PC-9 (cell line): ENCODE data around the gene ECM2. TPM values are rescaled to one million over a fixed set of nuclear protein-coding genes. Genes with fewer than 3 reads are reported as not detected.

ENCODE experiments used
- BruUV-seq: library from RNA; stranded (reverse); fragments of 400-500 nt; replicated peaks from 2 replicates; lab custom pipeline; 2021; lab: Mats Ljungman, UMichigan
- CTCF ChIA-PET: fragments of 300-600 bp; sonication (Branson Sonifier 250); formaldehyde crosslinking; loops from one replicate; lab custom pipeline; 2022; ENCODE audit warnings: antibody characterized with exemption; lab: Charles Lee
- POLR2A ChIA-PET: fragments of 300-600 bp; sonication (Branson Sonifier 250); formaldehyde crosslinking; loops from one replicate; lab custom pipeline; 2022; ENCODE audit warnings: antibody characterized with exemption; ENCODE audit not compliant: unreplicated experiment; lab: Charles Lee
- DNase-seq, 2 experiments: peaks; one replicate each; pipeline versions ENCODE4 v3.0.0 to v3.0.0-alpha.2; 2015 to 2022; ENCODE audit warnings: mixed read lengths in 1 of 2
- H2AFZ ChIP-seq: fragments of 200-600 bp; sonication (generic); 2 replicates; pipeline ENCODE4 v1.8.1; 2017; ENCODE audit warnings: antibody characterized with exemption
- H3F3A ChIP-seq: fragments of 200-600 bp; sonication (generic); 2 replicates; pipeline ENCODE4 v1.8.1; 2017; ENCODE audit warnings: antibody characterized with exemption, mild to moderate bottlenecking, low read depth; ENCODE audit not compliant: insufficient read depth
- H3K27ac ChIP-seq: fragments of 200-600 bp; sonication (generic); 2 replicates; pipeline ENCODE4 v1.6.1; 2016; ENCODE audit warnings: mixed run types
- H3K27me3 ChIP-seq: fragments of 200-600 bp; sonication (generic); 2 replicates; pipeline ENCODE4 v1.6.1; 2016; ENCODE audit warnings: low read depth, mixed run types; ENCODE audit not compliant: insufficient read depth
- H3K36me3 ChIP-seq: fragments of 200-600 bp; sonication (generic); 2 replicates; pipeline ENCODE4 v1.6.1; 2016; ENCODE audit warnings: low read depth, mixed run types
- H3K4me1 ChIP-seq: fragments of 200-600 bp; sonication (generic); replicated peaks from 2 replicates; pipeline ENCODE4 v1.6.1; 2016; ENCODE audit warnings: mixed run types; ENCODE audit not compliant: insufficient read depth
- H3K4me2 ChIP-seq: fragments of 200-600 bp; sonication (generic); 2 replicates; pipeline ENCODE4 v1.6.1; 2017; ENCODE audit warnings: mixed run types
- H3K4me3 ChIP-seq: fragments of 200-600 bp; sonication (generic); 2 replicates; pipeline ENCODE4 v1.6.1; 2016; ENCODE audit warnings: mixed run types
- H3K79me2 ChIP-seq: fragments of 200-600 bp; sonication (generic); 2 replicates; pipeline ENCODE4 v1.6.1; 2017; ENCODE audit warnings: low read depth, mixed run types
- H3K9me2 ChIP-seq: fragments of 200-600 bp; sonication (generic); 2 replicates; pipeline ENCODE4 v1.8.1; 2017; ENCODE audit warnings: mild to moderate bottlenecking; ENCODE audit not compliant: insufficient read depth
- H3K9me3 ChIP-seq: fragments of 200-600 bp; sonication (generic); 2 replicates; pipeline ENCODE4 v1.8.1; 2016; ENCODE audit warnings: low read depth; ENCODE audit not compliant: insufficient read depth
- H4K20me1 ChIP-seq: fragments of 200-600 bp; sonication (generic); 2 replicates; pipeline ENCODE4 v1.8.1; 2017; ENCODE audit not compliant: insufficient read depth
- EZH2 ChIP-seq: fragments of 200-600 bp; sonication (generic); IDR thresholded peaks from 2 replicates; pipeline ENCODE4 v1.8.0; 2017; ENCODE audit warnings: antibody characterized with exemption, low read depth
- intact Hi-C: fragments of 100-400 bp; cut with micrococcal nuclease; formaldehyde crosslinking; loops from one replicate; pipeline ENCODE4 v1.10.0; 2022; ENCODE audit not compliant: unreplicated experiment
- total RNA-seq: library from RNA; stranded (reverse); gene quantifications from 2 replicates; pipeline ENCODE4 v1.2.3, GENCODE V29; 2021
- TF ChIP-seq, protein P1 (sequence below): fragments of 200-600 bp; sonication (generic); conservative IDR thresholded peaks from 2 replicates; pipeline ENCODE4 v1.6.1; 2017; ENCODE audit warnings: mixed run types, antibody characterized with exemption, mild to moderate bottlenecking, moderate library complexity

Gene ECM2
- total RNA-seq, 1 experiment from 2014 or later = 3.1 TPM

GRCh38 chr9:92501671-92502393 lies 34.0 kb downstream of the ECM2 start:
- ChIA-PET POLR2A (no interaction called here), CTCF (interaction anchor here (0.5 to 0.6 kb wide), 6 partner anchors 28 to 620 kb away, joined by 3 to 11 read pairs (median 6); partner anchors contain the start of gene IARS1)
- TF ChIP-seq, protein P1, sequence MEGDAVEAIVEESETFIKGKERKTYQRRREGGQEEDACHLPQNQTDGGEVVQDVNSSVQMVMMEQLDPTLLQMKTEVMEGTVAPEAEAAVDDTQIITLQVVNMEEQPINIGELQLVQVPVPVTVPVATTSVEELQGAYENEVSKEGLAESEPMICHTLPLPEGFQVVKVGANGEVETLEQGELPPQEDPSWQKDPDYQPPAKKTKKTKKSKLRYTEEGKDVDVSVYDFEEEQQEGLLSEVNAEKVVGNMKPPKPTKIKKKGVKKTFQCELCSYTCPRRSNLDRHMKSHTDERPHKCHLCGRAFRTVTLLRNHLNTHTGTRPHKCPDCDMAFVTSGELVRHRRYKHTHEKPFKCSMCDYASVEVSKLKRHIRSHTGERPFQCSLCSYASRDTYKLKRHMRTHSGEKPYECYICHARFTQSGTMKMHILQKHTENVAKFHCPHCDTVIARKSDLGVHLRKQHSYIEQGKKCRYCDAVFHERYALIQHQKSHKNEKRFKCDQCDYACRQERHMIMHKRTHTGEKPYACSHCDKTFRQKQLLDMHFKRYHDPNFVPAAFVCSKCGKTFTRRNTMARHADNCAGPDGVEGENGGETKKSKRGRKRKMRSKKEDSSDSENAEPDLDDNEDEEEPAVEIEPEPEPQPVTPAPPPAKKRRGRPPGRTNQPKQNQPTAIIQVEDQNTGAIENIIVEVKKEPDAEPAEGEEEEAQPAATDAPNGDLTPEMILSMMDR = peak; percentile 57
- TF ChIP-seq EZH2 = no peak
- H3K27me3 ChIP-seq = no peaks in the 10 kb centered on the region
- 0 out of 2 replicates have a peak, but pooled peaks cover 4% of the 10 kb centered on the region for H3K9me2 ChIP-seq
- H2AFZ ChIP-seq = no peak overlapping the region
- peak in 1 of 2 experiments; percentile 43 for DNase-seq
- 0 out of 2 replicates have a peak overlapping the region, but pooled peaks have one; percentile 10 for H3K27ac ChIP-seq
- no TSS peak for BruUV-seq
- intact Hi-C loops = no loop called here
- H3K36me3 ChIP-seq = no peaks in the 10 kb centered on the region
- peaks cover 19% of the 10 kb centered on the region for H3F3A ChIP-seq
- H3K4me3 ChIP-seq = no peak overlapping the region
- no peak overlapping the region for H3K4me2 ChIP-seq
- H4K20me1 ChIP-seq = no peaks in the 10 kb centered on the region
- H3K4me1 ChIP-seq = peaks cover 28% of the 10 kb centered on the region
- no peaks in the 10 kb centered on the region for H3K79me2 ChIP-seq
- no peaks in the 10 kb centered on the region; the same call in 1 of the 2 replicates for H3K9me3 ChIP-seq

- DNase-seq = no peak
- 0 out of 2 replicates have a peak, but pooled peaks cover 4% of the 10 kb centered on the region for H3K9me2 ChIP-seq
- H3K36me3 ChIP-seq = no peaks in the 10 kb centered on the region
- intact Hi-C loops = no loop called here
- H2AFZ ChIP-seq = no peak overlapping the region
- H3F3A ChIP-seq = peaks cover 8% of the 10 kb centered on the region
- no TSS peak for BruUV-seq
- H3K4me2 ChIP-seq = no peak overlapping the region
- no peaks in the 10 kb centered on the region for H3K27me3 ChIP-seq
- H3K4me3 ChIP-seq = no peak overlapping the region
- no peaks in the 10 kb centered on the region for H4K20me1 ChIP-seq
- H3K9me3 ChIP-seq = no peaks in the 10 kb centered on the region; the same call in 1 of the 2 replicates
- CTCF ChIA-PET = no interaction called here
- peaks cover 17% of the 10 kb centered on the region for H3K4me1 ChIP-seq
- no peak for TF ChIP-seq EZH2
- TF ChIP-seq, protein P1 = no peak
- POLR2A ChIA-PET = no interaction called here
- no peak overlapping the region for H3K27ac ChIP-seq
- no peaks in the 10 kb centered on the region for H3K79me2 ChIP-seq
Observed at GRCh38 chr9:92500725-92501124, 35.1 kb downstream of the ECM2 start.

- no peak overlapping the region for H3K4me2 ChIP-seq
- H4K20me1 ChIP-seq = no peaks in the 10 kb centered on the region
- no TSS peak for BruUV-seq
- peaks cover 7% of the 10 kb centered on the region for H3K4me1 ChIP-seq
- 0 out of 2 replicates have a peak, but pooled peaks cover 4% of the 10 kb centered on the region for H3K9me2 ChIP-seq
- no peaks in the 10 kb centered on the region; the same call in 1 of the 2 replicates for H3F3A ChIP-seq
- H3K36me3 ChIP-seq = no peaks in the 10 kb centered on the region
- DNase-seq = no peak
- intact Hi-C loops = no loop called here
- no peak overlapping the region for H3K27ac ChIP-seq
- TF ChIP-seq, protein P1 = no peak
- TF ChIP-seq EZH2 = no peak
- H3K79me2 ChIP-seq = no peaks in the 10 kb centered on the region
- H3K4me3 ChIP-seq = no peak overlapping the region
- H3K27me3 ChIP-seq = no peaks in the 10 kb centered on the region
- no peaks in the 10 kb centered on the region; the same call in 1 of the 2 replicates for H3K9me3 ChIP-seq
- ChIA-PET CTCF (interaction anchor here (0.6 kb wide), 1 partner anchor 773 kb away, joined by 3 read pairs; no protein-coding TSS in a partner anchor), POLR2A (no interaction called here)
- H2AFZ ChIP-seq = no peak overlapping the region
Observed at GRCh38 chr9:92499701-92500100, 36.1 kb downstream of the ECM2 start.
